ENCODE data around the gene TSPAN5.
"Not testable (repeated sequence)": the region's sequence is repeated elsewhere in the genome, so short reads cannot be mapped to it uniquely, and the experiment has no call there.

TSPAN5 gene

GRCh38 chr4:98503676-98504075 is 154.7 kb downstream of the TSPAN5 start:
- no peak for DNase-seq (ENCODE audit: low read depth in 2 of 2, low spot score in 1 of 2)

- DNase-seq (ENCODE audit: low read depth in 2 of 2, low spot score in 1 of 2), result no peak
These were observed 155.8 kb downstream of the TSPAN5 start for GRCh38 chr4:98502624-98503023.

- no peak for DNase-seq (ENCODE audit: low read depth in 2 of 2, low spot score in 1 of 2)
These were observed 156.4 kb downstream of the TSPAN5 start for GRCh38 chr4:98502031-98502430.

GRCh38 chr4:98501383-98501782 is 157.0 kb downstream of the TSPAN5 start:
- DNase-seq (ENCODE audit: low read depth in 2 of 2, low spot score in 1 of 2), result no peak

- no peak for DNase-seq (ENCODE audit: low read depth in 2 of 2, low spot score in 1 of 2)
These were observed 159.6 kb downstream of the TSPAN5 start for GRCh38 chr4:98498774-98499173.

GRCh38 chr4:98496152-98496845 is 162.1 kb downstream of the TSPAN5 start:
- DNase-seq (ENCODE audit: low read depth in 2 of 2, low spot score in 1 of 2), result no peak

- no peak for DNase-seq (ENCODE audit: low read depth in 2 of 2, low spot score in 1 of 2)
These were observed 165.1 kb downstream of the TSPAN5 start for GRCh38 chr4:98493296-98493695.

- DNase-seq (ENCODE audit: low read depth in 2 of 2, low spot score in 1 of 2), result no peak
These were observed 166.4 kb downstream of the TSPAN5 start for GRCh38 chr4:98491899-98492559.

- no peak for DNase-seq (ENCODE audit: low read depth in 2 of 2, low spot score in 1 of 2)
These were observed 168.2 kb downstream of the TSPAN5 start for GRCh38 chr4:98490251-98490650.

GRCh38 chr4:98485816-98486345 is 172.5 kb downstream of the TSPAN5 start:
- no peak for DNase-seq (ENCODE audit: low read depth in 2 of 2, low spot score in 1 of 2)

GRCh38 chr4:98484031-98484430 is 174.4 kb downstream of the TSPAN5 start:
- DNase-seq (ENCODE audit: low read depth in 2 of 2, low spot score in 1 of 2), result no peak

GRCh38 chr4:98482847-98483806 is 175.3 kb downstream of the TSPAN5 start:
- DNase-seq (ENCODE audit: low read depth in 2 of 2, low spot score in 1 of 2), result no peak

GRCh38 chr4:98482503-98482846 is 175.9 kb downstream of the TSPAN5 start:
- no peak for DNase-seq (ENCODE audit: low read depth in 2 of 2, low spot score in 1 of 2)

GRCh38 chr4:98481167-98481566 is 177.2 kb downstream of the TSPAN5 start:
- DNase-seq (ENCODE audit: low read depth in 2 of 2, low spot score in 1 of 2), result no peak

- DNase-seq (ENCODE audit: low read depth in 2 of 2, low spot score in 1 of 2), result no peak
These were observed 177.9 kb downstream of the TSPAN5 start for GRCh38 chr4:98480535-98480934.

- not testable (repeated sequence) for DNase-seq (ENCODE audit: low read depth in 2 of 2, low spot score in 1 of 2)
These were observed 178.8 kb downstream of the TSPAN5 start for GRCh38 chr4:98479590-98479989.

GRCh38 chr4:98476891-98477290 is 181.5 kb downstream of the TSPAN5 start:
- no peak for DNase-seq (ENCODE audit: low read depth in 2 of 2, low spot score in 1 of 2)

- no peak for DNase-seq (ENCODE audit: low read depth in 2 of 2, low spot score in 1 of 2)
These were observed 184.0 kb downstream of the TSPAN5 start for GRCh38 chr4:98474408-98474844.

GRCh38 chr4:98473046-98473445 is 185.4 kb downstream of the TSPAN5 start:
- no peak for DNase-seq (ENCODE audit: low read depth in 2 of 2, low spot score in 1 of 2)

- no peak for DNase-seq (ENCODE audit: low read depth in 2 of 2, low spot score in 1 of 2)
These were observed 187.6 kb downstream of the TSPAN5 start for GRCh38 chr4:98470831-98471230.

GRCh38 chr4:98470366-98470765 is 188.0 kb downstream of the TSPAN5 start:
- DNase-seq (ENCODE audit: low read depth in 2 of 2, low spot score in 1 of 2), result no peak

GRCh38 chr4:98469771-98470170 is 188.6 kb downstream of the TSPAN5 start:
- DNase-seq (ENCODE audit: low read depth in 2 of 2, low spot score in 1 of 2), result no peak
